A549 (cell line): ENCODE data around the gene GCNT2. TPM values are rescaled to one million over a fixed set of nuclear protein-coding genes. Genes with fewer than 3 reads are reported as not detected.

Experiments used
- ATAC-seq, 2 experiments: fragments of 200-7000 bp in 1 of 2; fragments of >200 bp in 1 of 2; cut with Nextera tagmentation in 1 of 2; cut with Tn5 transposase in 1 of 2; 3 replicates each; pipeline versions ENCODE4 v1.8.0 to v1.9.1; 2018 to 2020; ENCODE audit warnings: mild to moderate bottlenecking in 1 of 2, moderate library complexity in 1 of 2
- CTCF ChIA-PET: fragments of 300-600 bp; sonication (Branson Sonifier 250); formaldehyde crosslinking; extraction: SDS; loops from one replicate; lab custom pipeline; 2021; ENCODE audit warnings: antibody characterized with exemption, inconsistent platforms; lab: Yijun Ruan, JAX
- POLR2A ChIA-PET: fragments of 350-600 bp; formaldehyde crosslinking; extraction: SDS; loops from one replicate; lab custom pipeline; 2021; ENCODE audit warnings: antibody characterized with exemption, inconsistent platforms; lab: Yijun Ruan, JAX
- DNase-seq, 2 experiments: peaks; one replicate each; pipeline versions ENCODE4 v3.0.0 to v3.0.0-alpha.2; 2011 to 2016; ENCODE audit warnings: low read depth in 1 of 2, low spot score in 1 of 2
- FAIRE-seq: peaks from 2 replicates; lab custom pipeline; 2011; peaks lifted over from hg19 to GRCh38; lab: Jason Lieb, UNC
- H3K27ac ChIP-seq, 2 experiments: fragments of >200 bp; sonication (Bioruptor Twin); formaldehyde crosslinking; 3 replicates each; pipeline ENCODE4 v1.5.1; 2016 to 2017
- H3K4me1 ChIP-seq: fragments of >200 bp; sonication (Bioruptor Twin); formaldehyde crosslinking; 3 replicates; pipeline ENCODE4 v1.6.1; 2016
- H3K4me2 ChIP-seq: fragments of >200 bp; sonication (Bioruptor Twin); formaldehyde crosslinking; 3 replicates; pipeline ENCODE4 v1.6.1; 2016
- H3K4me3 ChIP-seq: fragments of >200 bp; sonication (Bioruptor Twin); formaldehyde crosslinking; 3 replicates; pipeline ENCODE4 v1.5.1; 2016
- H3K9me3 ChIP-seq: fragments of >200 bp; sonication (Bioruptor Twin); formaldehyde crosslinking; 3 replicates; pipeline ENCODE4 v1.6.1; 2016
- BCL3 ChIP-seq: fragments of >200 bp; sonication (Bioruptor Twin); formaldehyde crosslinking; IDR thresholded peaks from 3 replicates; pipeline ENCODE4 v1.6.1; 2016
- CBX8 ChIP-seq: fragments of 200-600 bp; sonication (generic); IDR thresholded peaks from 2 replicates; pipeline ENCODE4 v1.6.1; 2016
- CEBPB ChIP-seq, 2 experiments: fragments of >200 bp in 1 of 2; sonication (Bioruptor Twin) in 1 of 2; formaldehyde crosslinking in 1 of 2; IDR thresholded peaks; 2 replicates each; pipeline ENCODE4 v1.6.1; 2012 to 2016
- CHD4 ChIP-seq: fragments of 200-600 bp; sonication (generic); IDR thresholded peaks from 2 replicates; pipeline ENCODE4 v1.6.1; 2016; ENCODE audit warnings: antibody characterized with exemption, mild to moderate bottlenecking, borderline replicate concordance
- CTCF ChIP-seq: fragments of >200 bp; sonication (Bioruptor Twin); formaldehyde crosslinking; IDR thresholded peaks from 3 replicates; pipeline ENCODE4 v1.5.1; 2016
- EHMT2 ChIP-seq: fragments of 200-600 bp; sonication (generic); IDR thresholded peaks from 2 replicates; pipeline ENCODE4 v1.6.1; 2016; ENCODE audit warnings: antibody characterized with exemption, low read depth, mild to moderate bottlenecking, moderate library complexity
- EP300 ChIP-seq, 2 experiments: fragments of >200 bp; sonication (Bioruptor Twin); formaldehyde crosslinking; IDR thresholded peaks; 2 replicates in 1 of 2; 3 replicates in 1 of 2; pipeline ENCODE4 v1.6.1; 2016 to 2017
- JUN ChIP-seq, 2 experiments: fragments of >200 bp; sonication (Bioruptor Twin); formaldehyde crosslinking; IDR thresholded peaks; 2 replicates in 1 of 2; 3 replicates in 1 of 2; pipeline ENCODE4 v1.6.1; 2016 to 2017
- JUNB ChIP-seq: fragments of >200 bp; sonication (Bioruptor Twin); formaldehyde crosslinking; IDR thresholded peaks from 2 replicates; pipeline ENCODE4 v1.6.1; 2016
- MAX ChIP-seq: IDR thresholded peaks from 2 replicates; pipeline ENCODE4 v1.6.1; 2012
- MYC ChIP-seq: IDR thresholded peaks from 2 replicates; pipeline ENCODE4 v1.6.1; 2012; ENCODE audit warnings: mild to moderate bottlenecking, inconsistent platforms, low read length, improper control_type of control experiment, borderline replicate concordance
- NFE2L2 ChIP-seq: fragments of 150-350 bp; conservative IDR thresholded peaks from 2 replicates; pipeline ENCODE4 v1.6.1; 2014; ENCODE audit warnings: low read length
- POLR2AphosphoS2 ChIP-seq: conservative IDR thresholded peaks from 2 replicates; pipeline ENCODE4 v1.6.1; 2012; ENCODE audit warnings: low read length, improper control_type of control experiment, inconsistent platforms
- RAD21 ChIP-seq, 2 experiments: fragments of >200 bp in 1 of 2; sonication (Bioruptor Twin) in 1 of 2; formaldehyde crosslinking in 1 of 2; IDR thresholded peaks in 1 of 2; conservative IDR thresholded peaks in 1 of 2; 2 replicates in 1 of 2; 3 replicates in 1 of 2; pipeline ENCODE4 v1.6.1; 2012 to 2018; ENCODE audit warnings: inconsistent platforms in 1 of 2
- SMC3 ChIP-seq: fragments of >200 bp; sonication (Bioruptor Twin); formaldehyde crosslinking; IDR thresholded peaks from 3 replicates; pipeline ENCODE4 v1.6.1; 2018; ENCODE audit warnings: inconsistent platforms
- SREBF2 ChIP-seq: fragments of 450-650 bp; IDR thresholded peaks from 2 replicates; pipeline ENCODE4 v1.6.1; 2014; ENCODE audit warnings: mild to moderate bottlenecking, moderate library complexity
- ZSCAN20 ChIP-seq: fragments of 250-450 bp; sonication (Bioruptor Pico); IDR thresholded peaks from 2 replicates; pipeline ENCODE4 v1.8.0; 2022; ENCODE audit warnings: mild to moderate bottlenecking, moderate library complexity
- WGBS: methylation state at CpG from one replicate; pipeline ENCODE4 v1.1.6; 2017; ENCODE audit errors: missing lambda C conversion rate; 5-methylcytosine and 5-hydroxymethylcytosine counted together
- polyA plus RNA-seq, 4 experiments: library from polyadenylated mRNA; depleted of rRNA in 3 of 4; stranded (reverse); fragments of >200 nt; fragmentation: RNase III in 1 of 4; extraction: RNeasy Plus Mini Kit Qiagen cat#74134 plus additional on column Dnase treatment in 1 of 4; gene quantifications; 2 replicates in 3 of 4; 3 replicates in 1 of 4; pipeline ENCODE4 v1.2.3, GENCODE V29; 2011 to 2017

The GCNT2 gene
- polyA plus RNA-seq, 2 of the 4 experiments (the other 2 are of a cell fraction), result 19.4 to 24.3 TPM

- H3K4me2 ChIP-seq, result peak overlapping the region; percentile 88
- POLR2A ChIA-PET, result interaction anchor here (1.1 to 1.8 kb wide), 4 partner anchors 10 to 212 kb away, joined by 4 to 7 read pairs (median 4); partner anchors contain the start of genes C6orf52, GCNT2, PAK1IP1 and TMEM14C
- CTCF ChIA-PET, result interaction anchor here (0.6 to 2.6 kb wide), 37 partner anchors 8 to 1475 kb away, joined by 3 to 38 read pairs (median 5); partner anchors contain the start of genes GCNT2 and TMEM14B
- H3K9me3 ChIP-seq, result no peaks in the 10 kb centered on the region
- peak overlapping the region; percentile 22; the same call in 1 of the 3 replicates for H3K4me3 ChIP-seq
- 34% methylated on average over 17 of the region's 17 CpGs for WGBS
- FAIRE-seq, result no peak
- peak overlapping the region; percentile 51 to 74 for H3K27ac ChIP-seq
- peak; percentile 62 to 63 for DNase-seq
- peak; percentile 98 to 99 for ATAC-seq
- TF ChIP-seq MAX (0 out of 2 replicates have a peak, but pooled peaks have one; percentile 10), RAD21 (conservative IDR thresholded peaks at IDR 0.05 in 1 of 2, IDR thresholded peaks at IDR 0.05 in 1 of 2) (peak; percentile 84 to 89), JUNB (no peak), CHD4 (no peak), SMC3 (peak; percentile 81), CTCF (peak; percentile 70)
- TF ChIP-seq, all 56 proteins: peak for 4
- peaks cover 27% of the 10 kb centered on the region for H3K4me1 ChIP-seq
Measured at GRCh38 chr6:10510592-10511367, 10.4 kb upstream of the GCNT2 start.

GRCh38 chr6:10511477-10511876, 9.7 kb upstream of the GCNT2 start:
- Histone ChIP-seq H3K9me3 (no peaks in the 10 kb centered on the region), H3K4me2 (peak overlapping the region; percentile 88), H3K4me3 (no peak overlapping the region)
- ATAC-seq (peak; percentile 61 to 65), DNase-seq (no peak), FAIRE-seq (no peak)
- ChIA-PET POLR2A (interaction anchor here (1.3 to 1.8 kb wide), 2 partner anchors 10 to 12 kb away, joined by 4 to 7 read pairs; partner anchors contain the start of gene GCNT2), CTCF (interaction anchor here (0.8 to 2.6 kb wide), 20 partner anchors 9 to 1476 kb away, joined by 3 to 38 read pairs (median 6); partner anchors contain the start of gene GCNT2)
- WGBS, result 22% methylated on average over 2 of the region's 2 CpGs
- TF ChIP-seq CEBPB (IDR thresholded peaks at IDR 0.05), result no peak
- no peak for TF ChIP-seq SREBF2
- TF ChIP-seq POLR2AphosphoS2, result no peak
- TF ChIP-seq, all 56 proteins: peak for 0
- Histone ChIP-seq H3K4me1 (peaks cover 20% of the 10 kb centered on the region), H3K27ac (peak overlapping the region; percentile 51 to 74; a peak in 5 of 6 replicates)

- ChIA-PET CTCF (interaction anchor here (1.4 kb wide), 1 partner anchor 214 kb away, joined by 3 read pairs; no protein-coding TSS in a partner anchor), POLR2A (no interaction called here)
- FAIRE-seq (no peak), DNase-seq (no peak), ATAC-seq (no peak)
- H3K4me2 ChIP-seq, result no peak overlapping the region
- H3K27ac ChIP-seq, result no peak overlapping the region
- no peak for TF ChIP-seq NFE2L2
- TF ChIP-seq EP300 (IDR thresholded peaks at IDR 0.05), result no peak
- no peak for TF ChIP-seq ZSCAN20 (CRISPR knock-in tag)
- TF ChIP-seq CHD4, result no peak
- no peak for TF ChIP-seq EHMT2
- no peak for TF ChIP-seq BCL3
- TF ChIP-seq CBX8, result no peak
- no peak for TF ChIP-seq MYC
- TF ChIP-seq JUN (IDR thresholded peaks at IDR 0.05), result no peak
- H3K4me1 ChIP-seq, result peaks cover 25% of the 10 kb centered on the region
- 75% methylated on average over 1 of the region's 2 CpGs for WGBS
- H3K4me3 ChIP-seq, result no peak overlapping the region
- no peaks in the 10 kb centered on the region for H3K9me3 ChIP-seq
Measured at GRCh38 chr6:10513544-10513943, 7.6 kb upstream of the GCNT2 start.
